ENCODE measurements around the gene MIER2.

The MIER2 gene

GRCh38 chr19:341386-342127 is 3.0 kb downstream of the MIER2 start:
- TF ChIP-seq CTCF (IDR thresholded peaks at IDR 0.05; ENCODE audit: insufficient read depth, low read length) (no peak), GABPA (IDR thresholded peaks at IDR 0.05; ENCODE audit: low read depth) (no peak), REST (IDR thresholded peaks at IDR 0.05; ENCODE audit: insufficient replicate concordance, low read depth) (no peak), SPI1 (IDR thresholded peaks at IDR 0.05; ENCODE audit: borderline replicate concordance, low read depth) (no peak), POLR2AphosphoS5 (IDR thresholded peaks at IDR 0.05; ENCODE audit: low read depth) (no peak)
- Histone ChIP-seq H3K4me3 (replicated peaks; ENCODE audit: insufficient read depth, low read length) (no peak overlapping the region), H3K27ac (replicated peaks) (no peak overlapping the region), H3K27me3 (ENCODE audit: insufficient read depth, poor library complexity, severe bottlenecking) (peaks cover 10% of the 10 kb centered on the region)
- DNase-seq (ENCODE audit: low read depth in 1 of 2, low spot score in 1 of 2) = no peak

GRCh38 chr19:340620-341385 is 3.8 kb downstream of the MIER2 start:
- H3K4me3 ChIP-seq (replicated peaks; ENCODE audit: insufficient read depth, low read length) = no peak overlapping the region
- TF ChIP-seq REST (IDR thresholded peaks at IDR 0.05; ENCODE audit: insufficient replicate concordance, low read depth) (no peak), CTCF (IDR thresholded peaks at IDR 0.05; ENCODE audit: insufficient read depth, low read length) (no peak)
- peaks cover 10% of the 10 kb centered on the region for H3K27me3 ChIP-seq (ENCODE audit: insufficient read depth, poor library complexity, severe bottlenecking)
- DNase-seq (ENCODE audit: low read depth in 1 of 2, low spot score in 1 of 2) = no peak
- H3K27ac ChIP-seq (replicated peaks) = no peak overlapping the region

- H3K27me3 ChIP-seq (ENCODE audit: insufficient read depth, poor library complexity, severe bottlenecking) = peaks cover 10% of the 10 kb centered on the region
- TF ChIP-seq CTCF (IDR thresholded peaks at IDR 0.05; ENCODE audit: insufficient read depth, low read length) (no peak), SPI1 (IDR thresholded peaks at IDR 0.05; ENCODE audit: borderline replicate concordance, low read depth) (no peak), GABPA (IDR thresholded peaks at IDR 0.05; ENCODE audit: low read depth) (no peak)
- no peak for DNase-seq (ENCODE audit: low read depth in 1 of 2, low spot score in 1 of 2)
- no peak overlapping the region for H3K4me3 ChIP-seq (replicated peaks; ENCODE audit: insufficient read depth, low read length)
- no peak overlapping the region for H3K27ac ChIP-seq (replicated peaks)
These were observed 5.2 kb downstream of the MIER2 start for GRCh38 chr19:339262-339887.
